CD14-positive monocyte (primary cell): ENCODE measurements around the gene ZDHHC11B. TPM values are rescaled to one million over a fixed set of nuclear protein-coding genes. Genes with fewer than 3 reads are reported as not detected.

ENCODE experiments used
- DNase-seq, 3 donors: peaks; one replicate each; pipeline ENCODE4 v3.0.0-alpha.2; 2011 to 2022
- H2AFZ ChIP-seq: 2 replicates; pipeline ENCODE4 v1.6.0; 2012; ENCODE audit warnings: mild to moderate bottlenecking, low read depth, low read length, inconsistent platforms; ENCODE audit not compliant: insufficient read depth, poor library complexity, severe bottlenecking
- H3K27ac ChIP-seq, 2 donors: 1 replicate in 1 of 2; 2 replicates in 1 of 2; pipeline ENCODE4 v1.5.1; 2012 to 2013; ENCODE audit warnings: low read length in 2 of 2, control low read depth in 1 of 2, inconsistent platforms in 1 of 2, low read depth in 1 of 2, mild to moderate bottlenecking in 1 of 2
- H3K27me3 ChIP-seq, 2 donors: one replicate each; pipeline versions ENCODE4 v1.6.0 to v1.6.1; 2011 to 2013; ENCODE audit warnings: low read length in 2 of 2; ENCODE audit not compliant: control insufficient read depth in 2 of 2, insufficient read depth in 2 of 2
- H3K36me3 ChIP-seq, 2 donors: replicated peaks in 1 of 2; 1 replicate in 1 of 2; 2 replicates in 1 of 2; pipeline versions ENCODE4 v1.5.1 to v1.6.1; 2012 to 2013; ENCODE audit warnings: low read length in 2 of 2, control low read depth in 1 of 2, inconsistent platforms in 1 of 2, mild to moderate bottlenecking in 1 of 2; ENCODE audit not compliant: insufficient read depth in 2 of 2, control insufficient read depth in 1 of 2
- H3K4me1 ChIP-seq, 2 donors: 1 replicate in 1 of 2; 2 replicates in 1 of 2; pipeline versions ENCODE4 v1.5.1 to v1.6.1; 2012 to 2013; ENCODE audit warnings: low read length in 2 of 2, control low read depth in 1 of 2, inconsistent platforms in 1 of 2, mild to moderate bottlenecking in 1 of 2, moderate library complexity in 1 of 2; ENCODE audit not compliant: insufficient read depth in 2 of 2, control insufficient read depth in 1 of 2
- H3K4me2 ChIP-seq: replicated peaks from 2 replicates; pipeline ENCODE3; 2012; ENCODE audit warnings: low read length, moderate library complexity, mild to moderate bottlenecking; ENCODE audit not compliant: poor library complexity, severe bottlenecking; ENCODE audit errors: extremely low read depth
- H3K4me3 ChIP-seq, 3 experiments: fragments of 200-600 bp in 1 of 3; sonication (generic) in 1 of 3; replicated peaks in 1 of 3; 1 replicate in 2 of 3; 2 replicates in 1 of 3; pipeline ENCODE4 v1.5.1; 2011 to 2013; ENCODE audit warnings: low read length in 3 of 3, mild to moderate bottlenecking in 3 of 3, control low read depth in 2 of 3, low read depth in 2 of 3, inconsistent platforms in 1 of 3, moderate library complexity in 1 of 3
- H3K79me2 ChIP-seq: 2 replicates; pipeline ENCODE4 v1.6.0; 2012; ENCODE audit warnings: mild to moderate bottlenecking, control low read depth, inconsistent platforms, low read length, moderate library complexity; ENCODE audit not compliant: insufficient read depth
- H3K9ac ChIP-seq: 2 replicates; pipeline ENCODE4 v1.6.0; 2017; ENCODE audit warnings: low read length, mild to moderate bottlenecking; ENCODE audit not compliant: insufficient read depth, poor library complexity, severe bottlenecking
- H3K9me3 ChIP-seq, 2 donors: replicated peaks in 1 of 2; 1 replicate in 1 of 2; 2 replicates in 1 of 2; pipeline versions ENCODE4 v1.5.1 to v1.6.1; 2012 to 2013; ENCODE audit warnings: low read length in 2 of 2, control low read depth in 1 of 2; ENCODE audit not compliant: control insufficient read depth in 1 of 2, insufficient read depth in 1 of 2
- H4K20me1 ChIP-seq: 2 replicates; pipeline ENCODE4 v1.6.0; 2012; ENCODE audit warnings: mild to moderate bottlenecking, low read length, control low read depth, moderate library complexity; ENCODE audit not compliant: insufficient read depth
- H3K27ac Mint-ChIP-seq, 7 donors: one replicate each; pipeline ENCODE4 v1.8.0; 2020; ENCODE audit warnings: mild to moderate bottlenecking in 7 of 7, mixed read lengths in 7 of 7, moderate library complexity in 6 of 7, inconsistent platforms in 2 of 7
- H3K27me3 Mint-ChIP-seq, 3 donors: one replicate each; pipeline ENCODE4 v1.8.0; 2021 to 2022; ENCODE audit warnings: low read depth in 3 of 3, mild to moderate bottlenecking in 3 of 3, mixed read lengths in 3 of 3, moderate library complexity in 3 of 3, inconsistent platforms in 1 of 3
- H3K36me3 Mint-ChIP-seq, 2 donors: one replicate each; pipeline ENCODE4 v1.8.0; 2020; ENCODE audit warnings: mixed read lengths in 2 of 2, inconsistent platforms in 1 of 2, mild to moderate bottlenecking in 1 of 2
- H3K4me1 Mint-ChIP-seq: one replicate; pipeline ENCODE4 v1.8.0; 2020; ENCODE audit warnings: mild to moderate bottlenecking, mixed read lengths
- H3K4me3 Mint-ChIP-seq, 2 donors: one replicate each; pipeline ENCODE4 v1.8.0; 2020; ENCODE audit warnings: mild to moderate bottlenecking in 2 of 2, mixed read lengths in 2 of 2, moderate library complexity in 1 of 2
- H3K9me3 Mint-ChIP-seq, 7 donors: one replicate each; pipeline ENCODE4 v1.8.0; 2020 to 2022; ENCODE audit warnings: mixed read lengths in 7 of 7, mild to moderate bottlenecking in 6 of 7, moderate library complexity in 6 of 7, inconsistent platforms in 2 of 7
- CTCF ChIP-seq: fragments of 200-600 bp; IDR thresholded peaks from one replicate; pipeline ENCODE4 v1.8.0; 2022; ENCODE audit warnings: antibody characterized with exemption, mild to moderate bottlenecking
- WGBS: methylation state at CpG from one replicate; pipeline ENCODE4 v1.1.5; 2013; ENCODE audit warnings: missing lambda C conversion rate; ENCODE audit not compliant: insufficient coverage; 5-methylcytosine and 5-hydroxymethylcytosine counted together
- intact Hi-C, 2 donors: fragments of 100-400 bp; cut with micrococcal nuclease; formaldehyde crosslinking; loops; one replicate each; pipeline versions ENCODE4 v1.15.0 to v1.15.1; 2023
- polyA plus RNA-seq, 3 donors: library from polyadenylated mRNA; depleted of rRNA in 1 of 3; unstranded in 2 of 3; stranded (reverse) in 1 of 3; fragments of 300-500 nt in 2 of 3; fragments of >200 nt in 1 of 3; fragmentation: Illumina TruSeq in 2 of 3; gene quantifications; 1 replicate in 2 of 3; 2 replicates in 1 of 3; pipeline ENCODE4 v1.2.3, GENCODE V29; 2012 to 2021

Gene ZDHHC11B
- polyA plus RNA-seq, 3 donors, result not detected

GRCh38 chr5:669842-670395 is 114.6 kb downstream of the ZDHHC11B start:
- Mint-ChIP-seq H3K27me3 (peaks cover 3 to 38% (median 10%) of the 10 kb centered on the region in 3 donors), H3K4me3 (no peak overlapping the region), H3K9me3 (peaks cover 0 to 2% (median 0%) of the 10 kb centered on the region in 7 donors), H3K36me3 (peaks cover 6 to 8% of the 10 kb centered on the region in 2 donors), H3K27ac (no peak overlapping the region), H3K4me1 (peaks cover 4% of the 10 kb centered on the region)
- TF ChIP-seq CTCF, result no peak
- 92% methylated on average over 19 of the region's 22 CpGs for WGBS
- no peak for DNase-seq
- H3K27me3 ChIP-seq, result peaks cover 0 to 17% of the 10 kb centered on the region in 2 donors
- H2AFZ ChIP-seq, result no peak overlapping the region
- H3K79me2 ChIP-seq, result no peaks in the 10 kb centered on the region
- H3K9ac ChIP-seq, result no peak overlapping the region
- H3K4me2 ChIP-seq, result no peak overlapping the region
- H3K36me3 ChIP-seq, result no peaks in the 10 kb centered on the region
- H3K27ac ChIP-seq, result no peak overlapping the region
- H3K9me3 ChIP-seq, result no peaks in the 10 kb centered on the region
- intact Hi-C loops, result loop anchor here (5.0 to 10.0 kb wide), 2 partner anchors 232 to 235 kb away; no protein-coding TSS in a partner anchor
- H3K4me1 ChIP-seq, result no peaks in the 10 kb centered on the region
- H3K4me3 ChIP-seq, result no peak overlapping the region
- no peaks in the 10 kb centered on the region for H4K20me1 ChIP-seq

DNA sequence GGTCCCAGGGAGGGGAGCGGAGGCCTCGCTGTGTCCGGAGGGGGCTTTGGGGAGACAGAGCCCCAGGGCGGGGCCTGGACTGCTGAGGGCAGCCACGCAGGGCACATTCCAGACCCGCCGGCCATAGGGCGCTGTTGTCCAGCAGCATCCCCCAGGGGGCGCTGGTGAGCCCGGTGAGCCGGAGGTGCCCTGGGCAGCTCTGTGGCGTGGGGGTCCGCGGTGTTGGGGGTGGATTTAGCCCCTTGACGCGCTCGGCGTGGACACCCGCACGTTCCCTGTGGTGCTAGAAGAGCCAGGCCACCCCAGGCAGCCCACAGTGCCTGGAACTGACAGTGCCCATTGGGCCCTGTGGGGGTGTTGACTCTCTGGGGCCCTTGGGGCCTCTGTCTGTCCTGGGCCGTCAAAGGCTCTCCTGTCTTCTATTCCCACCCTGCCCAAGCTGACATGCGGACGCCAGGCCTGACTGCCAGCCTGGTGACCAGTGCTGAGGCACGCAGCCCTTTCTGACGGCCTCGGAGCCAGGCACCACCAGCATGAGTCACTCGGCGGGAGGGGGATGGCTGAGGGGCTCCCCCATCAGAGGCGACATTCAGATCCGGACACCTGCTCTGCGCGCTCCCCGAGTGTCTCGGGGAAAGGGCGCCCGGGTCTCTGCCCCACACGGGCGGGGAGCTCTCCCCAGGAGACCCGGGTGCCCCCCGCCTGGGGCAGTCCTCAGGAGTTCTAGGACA is 115.3 kb downstream of the ZDHHC11B start:
- Mint-ChIP-seq H3K4me3 (no peak overlapping the region), H3K27ac (peak overlapping the region in 1 of 7 donors; percentile 48), H3K4me1 (peaks cover 4% of the 10 kb centered on the region), H3K9me3 (peaks cover 0 to 2% (median 0%) of the 10 kb centered on the region in 7 donors), H3K36me3 (peaks cover 7 to 10% of the 10 kb centered on the region in 2 donors), H3K27me3 (peaks cover 3 to 35% (median 10%) of the 10 kb centered on the region in 3 donors)
- Histone ChIP-seq H2AFZ (no peak overlapping the region), H3K79me2 (no peaks in the 10 kb centered on the region), H3K27me3 (peaks cover 0 to 17% of the 10 kb centered on the region in 2 donors), H3K9ac (no peak overlapping the region), H3K4me2 (no peak overlapping the region), H3K9me3 (no peaks in the 10 kb centered on the region), H3K36me3 (no peaks in the 10 kb centered on the region), H3K4me1 (no peaks in the 10 kb centered on the region), H4K20me1 (no peaks in the 10 kb centered on the region), H3K4me3 (no peak overlapping the region), H3K27ac (no peak overlapping the region)
- WGBS, result 65% methylated on average over 27 of the region's 40 CpGs
- peak in 1 of 3 donors; percentile 21 for DNase-seq
- TF ChIP-seq CTCF, result peak; percentile 86
- intact Hi-C loops, result loop anchor here in 1 of 2 donors (10.0 kb wide), 1 partner anchor 236 kb away; no protein-coding TSS in a partner anchor
